Keratinocyte (primary cell): ENCODE measurements around the gene FABP6. TPM values are rescaled to one million over a fixed set of nuclear protein-coding genes. Genes with fewer than 3 reads are reported as not detected.

Experiments used
- DNase-seq: peaks from one replicate; pipeline ENCODE4 v3.0.0-alpha.2; 2011; ENCODE audit warnings: low read depth, missing footprints, low spot score
- FAIRE-seq: peaks from 2 replicates; lab custom pipeline; 2011; peaks lifted over from hg19 to GRCh38; lab: Jason Lieb, UNC
- H2AFZ ChIP-seq: 2 replicates; pipeline ENCODE4 v1.6.0; 2012; ENCODE audit warnings: low read length, control low read depth, inconsistent platforms; ENCODE audit not compliant: control insufficient read depth
- H3K27ac ChIP-seq: 2 replicates; pipeline ENCODE4 v1.5.1; 2011; ENCODE audit warnings: low read length; ENCODE audit not compliant: control insufficient read depth, insufficient read depth
- H3K27me3 ChIP-seq: 3 replicates; pipeline ENCODE4 v1.6.0; 2011; ENCODE audit warnings: low read length; ENCODE audit not compliant: control insufficient read depth, insufficient read depth; ENCODE audit errors: extremely low read depth
- H3K36me3 ChIP-seq, 2 experiments: 2 replicates in 1 of 2; 3 replicates in 1 of 2; pipeline ENCODE4 v1.5.1; 2011; ENCODE audit warnings: low read length in 2 of 2, mild to moderate bottlenecking in 1 of 2; ENCODE audit not compliant: control insufficient read depth in 2 of 2, insufficient read depth in 2 of 2; ENCODE audit errors: extremely low read depth in 1 of 2
- H3K4me1 ChIP-seq: 3 replicates; pipeline ENCODE4 v1.5.1; 2011; ENCODE audit warnings: low read length; ENCODE audit not compliant: control insufficient read depth, insufficient read depth; ENCODE audit errors: extremely low read depth
- H3K4me2 ChIP-seq: 3 replicates; pipeline ENCODE4 v1.6.0; 2011; ENCODE audit warnings: low read depth, low read length; ENCODE audit not compliant: control insufficient read depth, insufficient read depth; ENCODE audit errors: extremely low read depth
- H3K4me3 ChIP-seq, 3 experiments: fragments of 200-600 bp in 1 of 3; sonication (generic) in 1 of 3; 2 replicates in 2 of 3; 3 replicates in 1 of 3; pipeline ENCODE4 v1.5.1; 2011 to 2016; ENCODE audit warnings: low read length in 3 of 3, mild to moderate bottlenecking in 3 of 3, control low read depth in 2 of 3, inconsistent platforms in 1 of 3, low read depth in 1 of 3, mixed read lengths in 1 of 3, mixed run types in 1 of 3, moderate library complexity in 1 of 3; ENCODE audit not compliant: control insufficient read depth in 2 of 3, insufficient read depth in 2 of 3; ENCODE audit errors: extremely low read depth in 1 of 3
- H3K79me2 ChIP-seq: 2 replicates; pipeline ENCODE4 v1.6.0; 2012; ENCODE audit warnings: low read length; ENCODE audit not compliant: control insufficient read depth, insufficient read depth
- H3K9ac ChIP-seq: 3 replicates; pipeline ENCODE4 v1.6.0; 2011; ENCODE audit warnings: low read length; ENCODE audit not compliant: control insufficient read depth, insufficient read depth; ENCODE audit errors: extremely low read depth
- H3K9me1 ChIP-seq: 3 replicates; pipeline ENCODE4 v1.6.0; 2011; ENCODE audit warnings: low read length; ENCODE audit not compliant: control insufficient read depth, insufficient read depth; ENCODE audit errors: extremely low read depth
- H3K9me3 ChIP-seq: 2 replicates; pipeline ENCODE4 v1.5.1; 2012; ENCODE audit warnings: low read depth, low read length; ENCODE audit not compliant: control insufficient read depth
- H4K20me1 ChIP-seq: 3 replicates; pipeline ENCODE4 v1.6.0; 2011; ENCODE audit warnings: low read length; ENCODE audit not compliant: control insufficient read depth, insufficient read depth; ENCODE audit errors: extremely low read depth
- CTCF ChIP-seq, 3 experiments: IDR thresholded peaks in 1 of 3; conservative IDR thresholded peaks in 1 of 3; optimal IDR thresholded peaks in 1 of 3; 2 replicates in 2 of 3; 3 replicates in 1 of 3; pipeline versions ENCODE3 to v1.5.1; 2011; ENCODE audit warnings: low read length in 3 of 3, mild to moderate bottlenecking in 3 of 3, moderate library complexity in 2 of 3, control low read depth in 1 of 3, inconsistent platforms in 1 of 3; ENCODE audit not compliant: insufficient read depth in 2 of 3; ENCODE audit errors: extremely low read depth in 1 of 3
- EZH2 ChIP-seq: IDR thresholded peaks from one replicate; pipeline ENCODE4 v1.6.1; 2012; ENCODE audit warnings: inconsistent platforms, mild to moderate bottlenecking, low read length, moderate library complexity
- dilution Hi-C: fragments of 300-500 bp; cut with MboI; formaldehyde crosslinking; loops from one replicate; pipeline ENCODE4 v1.7.0; 2020; ENCODE audit warnings: low sequenced_read_pairs; ENCODE audit not compliant: extremely low pct_ligation_motif_present
- polyA plus RNA-seq, 5 experiments: library from polyadenylated mRNA; depleted of rRNA in 3 of 5; stranded (reverse) in 3 of 5; stranded (forward) in 1 of 5; unstranded in 1 of 5; fragments of >200 nt; gene quantifications; 1 replicate in 1 of 5; 2 replicates in 3 of 5; 3 replicates in 1 of 5; pipeline versions ENCODE4 v1.2.1 to v1.2.3, GENCODE V29; 2011 to 2012; ENCODE audit warnings: missing spikeins in 2 of 5, low read depth in 1 of 5, low replicate concordance in 1 of 5

Gene FABP6
- polyA plus RNA-seq, 1 donor (not counting 4 experiments of a cell fraction or from before 2014, with no cell fraction given) = 0.25 TPM

- dilution Hi-C loops = no loop called here
- Histone ChIP-seq H3K27me3 (no peaks in the 10 kb centered on the region), H4K20me1 (no peaks in the 10 kb centered on the region), H3K36me3 (no peaks in the 10 kb centered on the region), H3K9me1 (no peaks in the 10 kb centered on the region), H2AFZ (no peak overlapping the region), H3K79me2 (no peaks in the 10 kb centered on the region), H3K9ac (no peak overlapping the region), H3K9me3 (no peaks in the 10 kb centered on the region), H3K4me2 (no peak overlapping the region), H3K4me3 (no peak overlapping the region), H3K4me1 (peaks cover 27% of the 10 kb centered on the region), H3K27ac (no peak overlapping the region)
- DNase-seq (no peak), FAIRE-seq (no peak)
- no peak for TF ChIP-seq EZH2
- no peak for TF ChIP-seq CTCF (optimal IDR thresholded peaks at IDR 0.05 in 1 of 3, IDR thresholded peaks at IDR 0.05 in 1 of 3, conservative IDR thresholded peaks at IDR 0.05 in 1 of 3; ENCODE audit: extremely low read depth in 1 of 3, insufficient read depth in 2 of 3, low read length in 3 of 3)
These were observed 58.2 kb downstream of the FABP6 start for GRCh38 chr5:160287378-160288051.

Other genes starting within 250 kb of the FABP6 start
- 39.5 to 53.0 TPM (median 51.7 TPM) in 3 replicates for gene TTC1, start 220.4 kb upstream of the FABP6 start, polyA plus RNA-seq
- gene PWWP2A, start 110.1 kb upstream of the FABP6 start, polyA plus RNA-seq = 11.6 to 13.1 TPM (median 12.4 TPM) in 3 replicates
- 1.6 to 4.2 TPM (median 2.1 TPM) in 3 replicates for gene CCNJL, start 83.1 kb downstream of the FABP6 start, polyA plus RNA-seq
- 0.03 to 0.07 TPM (median 0.05 TPM) in 3 replicates for gene C1QTNF2, start 141.1 kb downstream of the FABP6 start, polyA plus RNA-seq
- gene FAM200C, start 170.5 kb downstream of the FABP6 start, polyA plus RNA-seq = 0.93 to 1.7 TPM (median 1.0 TPM) in 3 replicates
- 18.0 to 29.7 TPM (median 24.0 TPM) in 3 replicates for gene SLU7, start 189.6 kb downstream of the FABP6 start, polyA plus RNA-seq
- 49.0 to 237 TPM (median 112 TPM) in 3 replicates for gene PTTG1, start 192.3 kb downstream of the FABP6 start, polyA plus RNA-seq